ENCODE results near the gene CELSR1.

CELSR1 gene

GRCh38 chr22:46551321-46551720, 13.9 kb upstream of the CELSR1 start:
- no peak for DNase-seq (ENCODE audit: low spot score)

GRCh38 chr22:46549971-46550641, 12.7 kb upstream of the CELSR1 start:
- DNase-seq (ENCODE audit: low spot score): no peak

- DNase-seq (ENCODE audit: low spot score): no peak
Measured at GRCh38 chr22:46549563-46549840, 12.1 kb upstream of the CELSR1 start.

GRCh38 chr22:46547883-46548244, 10.4 kb upstream of the CELSR1 start:
- DNase-seq (ENCODE audit: low spot score): peak; percentile 20

- DNase-seq (ENCODE audit: low spot score): peak; percentile 17
Measured at GRCh38 chr22:46547179-46547882, 9.9 kb upstream of the CELSR1 start.

GRCh38 chr22:46546466-46547178, 9.2 kb upstream of the CELSR1 start:
- peak; percentile 42 for DNase-seq (ENCODE audit: low spot score)

- DNase-seq (ENCODE audit: low spot score): no peak
Measured at GRCh38 chr22:46545086-46545792, 7.8 kb upstream of the CELSR1 start.

- DNase-seq (ENCODE audit: low spot score): peak; percentile 76
Measured at GRCh38 chr22:46542011-46542985, 4.9 kb upstream of the CELSR1 start.

GRCh38 chr22:46541536-46541935, 4.1 kb upstream of the CELSR1 start:
- DNase-seq (ENCODE audit: low spot score): no peak

- no peak for DNase-seq (ENCODE audit: low spot score)
Measured at GRCh38 chr22:46540874-46541273, 3.5 kb upstream of the CELSR1 start.

- no peak for DNase-seq (ENCODE audit: low spot score)
Measured at GRCh38 chr22:46539169-46539568, 1.7 kb upstream of the CELSR1 start.

- peak; percentile 50 for DNase-seq (ENCODE audit: low spot score)
Measured at GRCh38 chr22:46538814-46539160, 1.4 kb upstream of the CELSR1 start.

- peak; percentile 71 for DNase-seq (ENCODE audit: low spot score)
Measured at GRCh38 chr22:46537946-46538813, 760 bp upstream of the CELSR1 start.

- DNase-seq (ENCODE audit: low spot score): no peak
Measured at GRCh38 chr22:46536537-46537224, 739 bp downstream of the CELSR1 start.

GRCh38 chr22:46535876-46536536, 1.4 kb downstream of the CELSR1 start:
- DNase-seq (ENCODE audit: low spot score): no peak

GRCh38 chr22:46534901-46535630, 2.4 kb downstream of the CELSR1 start:
- no peak for DNase-seq (ENCODE audit: low spot score)

GRCh38 chr22:46534177-46534776, 3.1 kb downstream of the CELSR1 start:
- no peak for DNase-seq (ENCODE audit: low spot score)

GRCh38 chr22:46533070-46533833, 4.2 kb downstream of the CELSR1 start:
- DNase-seq (ENCODE audit: low spot score): peak; percentile 54

Data from SW480 (cell line).